HEK293 (cell line): ENCODE results near the gene SLC30A3.
A peak's percentile ranks its signal among the peaks of the same experiment; 100 is the strongest.

Source experiments
- GFI1B ChIP-seq: fragments of 450-650 bp; formaldehyde crosslinking; IDR thresholded peaks from 2 replicates; pipeline ENCODE4 v1.5.1; 2016; ENCODE audit warnings: missing biosample characterization, missing genetic modification characterization
- HOXC10 ChIP-seq: sonication (generic); formaldehyde crosslinking; IDR thresholded peaks from 2 replicates; pipeline ENCODE4 v1.8.1; 2023; ENCODE audit warnings: mild to moderate bottlenecking, missing genetic modification reagents
- PRDM1 ChIP-seq: fragments of 450-650 bp; formaldehyde crosslinking; IDR thresholded peaks from 2 replicates; pipeline ENCODE4; 2016; ENCODE audit warnings: missing biosample characterization, missing genetic modification characterization
- PRDM2 ChIP-seq: fragments of 450-650 bp; formaldehyde crosslinking; IDR thresholded peaks from 2 replicates; pipeline ENCODE4 v1.5.1; 2016; ENCODE audit warnings: missing biosample characterization, missing genetic modification characterization, borderline replicate concordance
- ZBTB20 ChIP-seq: fragments of 450-650 bp; formaldehyde crosslinking; IDR thresholded peaks from 2 replicates; pipeline ENCODE4 v1.5.1; 2016; ENCODE audit warnings: missing biosample characterization, missing genetic modification characterization
- ZFHX2 ChIP-seq: fragments of 450-650 bp; formaldehyde crosslinking; conservative IDR thresholded peaks from 2 replicates; pipeline ENCODE4 v1.5.1; 2016; ENCODE audit warnings: missing biosample characterization, missing genetic modification characterization
- ZFP3 ChIP-seq: fragments of 450-650 bp; formaldehyde crosslinking; IDR thresholded peaks from 2 replicates; pipeline ENCODE4 v1.5.1; 2016; ENCODE audit warnings: low read depth, missing biosample characterization, missing genetic modification characterization
- ZNF132 ChIP-seq: fragments of 450-650 bp; formaldehyde crosslinking; IDR thresholded peaks from 2 replicates; pipeline ENCODE4 v1.5.1; 2017; ENCODE audit warnings: missing biosample characterization, missing genetic modification characterization, borderline replicate concordance
- ZNF138 ChIP-seq: fragments of 450-650 bp; formaldehyde crosslinking; IDR thresholded peaks from 2 replicates; pipeline ENCODE4 v1.5.1; 2016; ENCODE audit warnings: missing biosample characterization, missing genetic modification characterization, borderline replicate concordance
- ZNF140 ChIP-seq: fragments of 450-650 bp; formaldehyde crosslinking; IDR thresholded peaks from 2 replicates; pipeline ENCODE4 v1.5.1; 2016; ENCODE audit warnings: missing biosample characterization, missing genetic modification characterization
- ZNF175 ChIP-seq: fragments of 450-650 bp; formaldehyde crosslinking; IDR thresholded peaks from 2 replicates; pipeline ENCODE4 v1.5.1; 2016; ENCODE audit warnings: missing biosample characterization, missing genetic modification characterization
- ZNF23 ChIP-seq: fragments of 450-650 bp; formaldehyde crosslinking; IDR thresholded peaks from 2 replicates; pipeline ENCODE4 v1.5.1; 2016; ENCODE audit warnings: missing biosample characterization, missing genetic modification characterization, borderline replicate concordance
- ZNF266 ChIP-seq: fragments of 450-650 bp; formaldehyde crosslinking; IDR thresholded peaks from 2 replicates; pipeline ENCODE4 v1.5.1; 2016; ENCODE audit warnings: missing biosample characterization, missing genetic modification characterization, low read depth
- ZNF292 ChIP-seq: fragments of 450-650 bp; formaldehyde crosslinking; IDR thresholded peaks from 2 replicates; pipeline ENCODE4 v1.5.1; 2016; ENCODE audit warnings: low read depth, missing biosample characterization, missing genetic modification characterization, borderline replicate concordance
- ZNF311 ChIP-seq: fragments of 450-650 bp; formaldehyde crosslinking; IDR thresholded peaks from 2 replicates; pipeline ENCODE4 v1.5.1; 2017; ENCODE audit warnings: missing biosample characterization, missing genetic modification characterization, borderline replicate concordance
- ZNF416 ChIP-seq: fragments of 450-650 bp; formaldehyde crosslinking; IDR thresholded peaks from 2 replicates; pipeline ENCODE4 v1.5.1; 2016; ENCODE audit warnings: missing biosample characterization, missing genetic modification characterization
- ZNF433 ChIP-seq: fragments of 450-650 bp; formaldehyde crosslinking; IDR thresholded peaks from 2 replicates; pipeline ENCODE4 v1.5.1; 2016; ENCODE audit warnings: missing biosample characterization, missing genetic modification characterization, low read depth
- ZNF473 ChIP-seq: fragments of 450-650 bp; formaldehyde crosslinking; IDR thresholded peaks from 2 replicates; pipeline ENCODE4 v1.5.1; 2017; ENCODE audit warnings: missing biosample characterization, missing genetic modification characterization
- ZNF514 ChIP-seq: fragments of 450-650 bp; formaldehyde crosslinking; IDR thresholded peaks from 2 replicates; pipeline ENCODE4 v1.5.1; 2016; ENCODE audit warnings: missing biosample characterization, missing genetic modification characterization
- ZNF518A ChIP-seq: fragments of 450-650 bp; formaldehyde crosslinking; conservative IDR thresholded peaks from 2 replicates; pipeline ENCODE4 v1.5.1; 2016; ENCODE audit warnings: low read depth, missing biosample characterization, missing genetic modification characterization
- ZNF776 ChIP-seq: fragments of 450-650 bp; formaldehyde crosslinking; IDR thresholded peaks from 2 replicates; pipeline ENCODE4 v1.5.0; 2017; ENCODE audit warnings: missing biosample characterization, missing genetic modification characterization, borderline replicate concordance
- ZXDB ChIP-seq: fragments of 450-650 bp; formaldehyde crosslinking; IDR thresholded peaks from 2 replicates; pipeline ENCODE4 v1.5.1; 2016; ENCODE audit warnings: missing biosample characterization, missing genetic modification characterization
- TF ChIP-seq, protein P1 (sequence below): fragments of 450-650 bp; formaldehyde crosslinking; IDR thresholded peaks from 2 replicates; pipeline ENCODE4 v1.5.1; 2016; ENCODE audit warnings: missing biosample characterization, missing genetic modification characterization
- TF ChIP-seq, protein P2 (sequence below): fragments of 450-650 bp; formaldehyde crosslinking; IDR thresholded peaks from 2 replicates; pipeline ENCODE4 v1.5.1; 2016; ENCODE audit warnings: missing biosample characterization, missing genetic modification characterization

SLC30A3 gene

GRCh38 chr2:27262379-27263286, at the start of gene SLC30A3 (continued):
- no peak for TF ChIP-seq PRDM1
- TF ChIP-seq HOXC10 = no peak
- no peak for TF ChIP-seq ZNF416 (tag by site-specific recombination)
- no peak for TF ChIP-seq ZNF518A
- TF ChIP-seq ZFHX2 = no peak
- TF ChIP-seq ZNF433 (tag by site-specific recombination) = no peak
- TF ChIP-seq ZNF138 (tag by site-specific recombination) = no peak
- TF ChIP-seq ZNF266 (tag by site-specific recombination) = no peak
- TF ChIP-seq ZNF175 (tag by site-specific recombination) = no peak
- no peak for TF ChIP-seq GFI1B
- TF ChIP-seq ZNF776 (tag by site-specific recombination) = no peak
- no peak for TF ChIP-seq ZXDB (tag by site-specific recombination)
- TF ChIP-seq ZBTB20 (tag by site-specific recombination) = peak; percentile 94
- TF ChIP-seq ZNF514 (tag by site-specific recombination) = no peak
- TF ChIP-seq ZNF292 (tag by site-specific recombination) = no peak
- no peak for TF ChIP-seq ZFP3 (tag by site-specific recombination)
- no peak for TF ChIP-seq ZNF140
- no peak for TF ChIP-seq ZNF473 (tag by site-specific recombination)
- TF ChIP-seq, protein P1, sequence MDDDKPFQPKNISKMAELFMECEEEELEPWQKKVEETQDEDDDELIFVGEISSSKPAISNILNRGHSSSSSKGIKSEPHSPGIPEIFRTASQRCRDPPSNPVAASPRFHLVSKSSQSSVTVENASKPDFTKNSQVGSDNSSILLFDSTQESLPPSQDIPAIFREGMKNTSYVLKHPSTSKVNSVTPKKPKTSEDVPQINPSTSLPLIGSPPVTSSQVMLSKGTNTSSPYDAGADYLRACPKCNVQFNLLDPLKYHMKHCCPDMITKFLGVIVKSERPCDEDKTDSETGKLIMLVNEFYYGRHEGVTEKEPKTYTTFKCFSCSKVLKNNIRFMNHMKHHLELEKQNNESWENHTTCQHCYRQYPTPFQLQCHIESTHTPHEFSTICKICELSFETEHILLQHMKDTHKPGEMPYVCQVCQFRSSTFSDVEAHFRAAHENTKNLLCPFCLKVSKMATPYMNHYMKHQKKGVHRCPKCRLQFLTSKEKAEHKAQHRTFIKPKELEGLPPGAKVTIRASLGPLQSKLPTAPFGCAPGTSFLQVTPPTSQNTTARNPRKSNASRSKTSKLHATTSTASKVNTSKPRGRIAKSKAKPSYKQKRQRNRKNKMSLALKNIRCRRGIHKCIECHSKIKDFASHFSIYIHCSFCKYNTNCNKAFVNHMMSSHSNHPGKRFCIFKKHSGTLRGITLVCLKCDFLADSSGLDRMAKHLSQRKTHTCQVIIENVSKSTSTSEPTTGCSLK (tag by site-specific recombination) = no peak
- TF ChIP-seq ZNF132 = no peak
- TF ChIP-seq PRDM2 = no peak
- no peak for TF ChIP-seq ZNF311
- TF ChIP-seq, protein P2, sequence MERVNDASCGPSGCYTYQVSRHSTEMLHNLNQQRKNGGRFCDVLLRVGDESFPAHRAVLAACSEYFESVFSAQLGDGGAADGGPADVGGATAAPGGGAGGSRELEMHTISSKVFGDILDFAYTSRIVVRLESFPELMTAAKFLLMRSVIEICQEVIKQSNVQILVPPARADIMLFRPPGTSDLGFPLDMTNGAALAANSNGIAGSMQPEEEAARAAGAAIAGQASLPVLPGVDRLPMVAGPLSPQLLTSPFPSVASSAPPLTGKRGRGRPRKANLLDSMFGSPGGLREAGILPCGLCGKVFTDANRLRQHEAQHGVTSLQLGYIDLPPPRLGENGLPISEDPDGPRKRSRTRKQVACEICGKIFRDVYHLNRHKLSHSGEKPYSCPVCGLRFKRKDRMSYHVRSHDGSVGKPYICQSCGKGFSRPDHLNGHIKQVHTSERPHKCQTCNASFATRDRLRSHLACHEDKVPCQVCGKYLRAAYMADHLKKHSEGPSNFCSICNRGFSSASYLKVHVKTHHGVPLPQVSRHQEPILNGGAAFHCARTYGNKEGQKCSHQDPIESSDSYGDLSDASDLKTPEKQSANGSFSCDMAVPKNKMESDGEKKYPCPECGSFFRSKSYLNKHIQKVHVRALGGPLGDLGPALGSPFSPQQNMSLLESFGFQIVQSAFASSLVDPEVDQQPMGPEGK = peak; percentile 80
- no peak for TF ChIP-seq ZNF23 (tag by site-specific recombination)
